Measurements from ENCODE around the gene COL4A2.

GRCh38 chr13:110351636-110352420, 44.7 kb downstream of the COL4A2 start:
- TF ChIP-seq, protein P1, sequence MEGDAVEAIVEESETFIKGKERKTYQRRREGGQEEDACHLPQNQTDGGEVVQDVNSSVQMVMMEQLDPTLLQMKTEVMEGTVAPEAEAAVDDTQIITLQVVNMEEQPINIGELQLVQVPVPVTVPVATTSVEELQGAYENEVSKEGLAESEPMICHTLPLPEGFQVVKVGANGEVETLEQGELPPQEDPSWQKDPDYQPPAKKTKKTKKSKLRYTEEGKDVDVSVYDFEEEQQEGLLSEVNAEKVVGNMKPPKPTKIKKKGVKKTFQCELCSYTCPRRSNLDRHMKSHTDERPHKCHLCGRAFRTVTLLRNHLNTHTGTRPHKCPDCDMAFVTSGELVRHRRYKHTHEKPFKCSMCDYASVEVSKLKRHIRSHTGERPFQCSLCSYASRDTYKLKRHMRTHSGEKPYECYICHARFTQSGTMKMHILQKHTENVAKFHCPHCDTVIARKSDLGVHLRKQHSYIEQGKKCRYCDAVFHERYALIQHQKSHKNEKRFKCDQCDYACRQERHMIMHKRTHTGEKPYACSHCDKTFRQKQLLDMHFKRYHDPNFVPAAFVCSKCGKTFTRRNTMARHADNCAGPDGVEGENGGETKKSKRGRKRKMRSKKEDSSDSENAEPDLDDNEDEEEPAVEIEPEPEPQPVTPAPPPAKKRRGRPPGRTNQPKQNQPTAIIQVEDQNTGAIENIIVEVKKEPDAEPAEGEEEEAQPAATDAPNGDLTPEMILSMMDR (optimal IDR thresholded peaks at IDR 0.05 in 1 of 3, IDR thresholded peaks at IDR 0.05 in 1 of 3, conservative IDR thresholded peaks at IDR 0.05 in 1 of 3; ENCODE audit: extremely low read depth in 1 of 3, insufficient read depth in 2 of 3, low read length in 3 of 3), result no peak
- TF ChIP-seq EZH2 (IDR thresholded peaks at IDR 0.05; ENCODE audit: low read length), result no peak

Data from keratinocyte (primary cell).